ENCODE results near the gene HTATIP2.

GRCh38 chr11:20417771-20418170 lies 54.3 kb downstream of the HTATIP2 start:
- TF ChIP-seq, protein P1, sequence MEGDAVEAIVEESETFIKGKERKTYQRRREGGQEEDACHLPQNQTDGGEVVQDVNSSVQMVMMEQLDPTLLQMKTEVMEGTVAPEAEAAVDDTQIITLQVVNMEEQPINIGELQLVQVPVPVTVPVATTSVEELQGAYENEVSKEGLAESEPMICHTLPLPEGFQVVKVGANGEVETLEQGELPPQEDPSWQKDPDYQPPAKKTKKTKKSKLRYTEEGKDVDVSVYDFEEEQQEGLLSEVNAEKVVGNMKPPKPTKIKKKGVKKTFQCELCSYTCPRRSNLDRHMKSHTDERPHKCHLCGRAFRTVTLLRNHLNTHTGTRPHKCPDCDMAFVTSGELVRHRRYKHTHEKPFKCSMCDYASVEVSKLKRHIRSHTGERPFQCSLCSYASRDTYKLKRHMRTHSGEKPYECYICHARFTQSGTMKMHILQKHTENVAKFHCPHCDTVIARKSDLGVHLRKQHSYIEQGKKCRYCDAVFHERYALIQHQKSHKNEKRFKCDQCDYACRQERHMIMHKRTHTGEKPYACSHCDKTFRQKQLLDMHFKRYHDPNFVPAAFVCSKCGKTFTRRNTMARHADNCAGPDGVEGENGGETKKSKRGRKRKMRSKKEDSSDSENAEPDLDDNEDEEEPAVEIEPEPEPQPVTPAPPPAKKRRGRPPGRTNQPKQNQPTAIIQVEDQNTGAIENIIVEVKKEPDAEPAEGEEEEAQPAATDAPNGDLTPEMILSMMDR (IDR thresholded peaks at IDR 0.05; ENCODE audit: poor library complexity, severe bottlenecking): no peak
- TF ChIP-seq EZH2 (IDR thresholded peaks at IDR 0.05; ENCODE audit: borderline replicate concordance, insufficient read depth, low read length, poor library complexity, severe bottlenecking) (no peak), MXI1 (conservative IDR thresholded peaks at IDR 0.05; ENCODE audit: poor library complexity, severe bottlenecking) (no peak), REST (IDR thresholded peaks at IDR 0.05; ENCODE audit: borderline replicate concordance) (no peak), POLR2AphosphoS5 (IDR thresholded peaks at IDR 0.05) (no peak), EP300 (conservative IDR thresholded peaks at IDR 0.05; ENCODE audit: poor library complexity, severe bottlenecking) (no peak)
